SJSA1 (cell line): ENCODE results near the gene NADSYN1. TPM values are rescaled to one million over a fixed set of nuclear protein-coding genes. Genes with fewer than 3 reads are reported as not detected.

ENCODE experiments used
- DNase-seq, 2 experiments: peaks; one replicate each; pipeline ENCODE4 v3.0.0-alpha.2; 2015 to 2020; ENCODE audit warnings: low spot score in 2 of 2, low read depth in 1 of 2
- H3K27ac ChIP-seq: fragments of 250-450 bp; sonication (Bioruptor Pico); 2 replicates; pipeline ENCODE4 v1.5.1; 2020; ENCODE audit warnings: mild to moderate bottlenecking, moderate library complexity
- H3K27me3 ChIP-seq: fragments of 250-450 bp; sonication (Bioruptor Pico); replicated peaks from 2 replicates; pipeline ENCODE4 v1.5.1; 2020; ENCODE audit warnings: mild to moderate bottlenecking, moderate library complexity
- H3K36me3 ChIP-seq: fragments of 250-450 bp; sonication (Bioruptor Pico); 2 replicates; pipeline ENCODE4 v1.5.1; 2020; ENCODE audit warnings: mild to moderate bottlenecking
- H3K4me1 ChIP-seq: fragments of 250-450 bp; sonication (Bioruptor Pico); replicated peaks from 2 replicates; pipeline ENCODE4 v1.6.1; 2021; ENCODE audit warnings: mild to moderate bottlenecking
- H3K4me3 ChIP-seq: fragments of 250-450 bp; sonication (Bioruptor Pico); 2 replicates; pipeline ENCODE4 v1.5.1; 2020; ENCODE audit warnings: mild to moderate bottlenecking
- H3K9me3 ChIP-seq: fragments of 250-450 bp; sonication (Bioruptor Pico); replicated peaks from 2 replicates; pipeline ENCODE4 v1.5.1; 2020; ENCODE audit warnings: mild to moderate bottlenecking
- total RNA-seq: library from RNA; depleted of rRNA; stranded (reverse); fragments of >200 nt; shearing (Covaris generic); gene quantifications from 2 replicates; pipeline ENCODE4 v1.2.3, GENCODE V29; 2014

NADSYN1 gene
- total RNA-seq, 1 experiment from 2014 or later, result 26.1 TPM

DNA sequence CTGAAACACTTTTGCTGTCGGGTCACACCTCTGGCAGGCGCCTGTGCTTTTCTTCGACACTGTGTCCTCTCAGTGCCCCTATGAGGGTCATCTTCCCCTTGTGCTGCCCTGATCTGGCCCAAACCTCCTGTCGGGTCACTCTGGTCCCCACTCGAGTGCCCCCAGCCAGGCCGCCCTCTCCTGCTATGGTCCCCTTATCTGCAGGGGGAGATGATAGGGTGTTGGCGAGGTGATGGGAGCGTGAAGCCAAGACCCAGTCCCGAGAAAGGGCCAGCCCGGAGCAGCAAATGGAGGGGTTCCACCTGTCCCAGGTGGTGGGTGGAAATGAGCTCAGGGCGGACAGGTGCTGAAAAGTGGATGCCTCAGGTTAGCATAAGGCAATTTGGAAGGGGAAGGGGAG lies 9.7 kb downstream of the NADSYN1 start:
- no peaks in the 10 kb centered on the region for H3K9me3 ChIP-seq
- H3K4me1 ChIP-seq, result no peaks in the 10 kb centered on the region
- DNase-seq, result no peak
- H3K4me3 ChIP-seq, result no peak overlapping the region
- H3K27me3 ChIP-seq, result no peaks in the 10 kb centered on the region
- no peaks in the 10 kb centered on the region for H3K36me3 ChIP-seq
- no peak overlapping the region for H3K27ac ChIP-seq

DNA sequence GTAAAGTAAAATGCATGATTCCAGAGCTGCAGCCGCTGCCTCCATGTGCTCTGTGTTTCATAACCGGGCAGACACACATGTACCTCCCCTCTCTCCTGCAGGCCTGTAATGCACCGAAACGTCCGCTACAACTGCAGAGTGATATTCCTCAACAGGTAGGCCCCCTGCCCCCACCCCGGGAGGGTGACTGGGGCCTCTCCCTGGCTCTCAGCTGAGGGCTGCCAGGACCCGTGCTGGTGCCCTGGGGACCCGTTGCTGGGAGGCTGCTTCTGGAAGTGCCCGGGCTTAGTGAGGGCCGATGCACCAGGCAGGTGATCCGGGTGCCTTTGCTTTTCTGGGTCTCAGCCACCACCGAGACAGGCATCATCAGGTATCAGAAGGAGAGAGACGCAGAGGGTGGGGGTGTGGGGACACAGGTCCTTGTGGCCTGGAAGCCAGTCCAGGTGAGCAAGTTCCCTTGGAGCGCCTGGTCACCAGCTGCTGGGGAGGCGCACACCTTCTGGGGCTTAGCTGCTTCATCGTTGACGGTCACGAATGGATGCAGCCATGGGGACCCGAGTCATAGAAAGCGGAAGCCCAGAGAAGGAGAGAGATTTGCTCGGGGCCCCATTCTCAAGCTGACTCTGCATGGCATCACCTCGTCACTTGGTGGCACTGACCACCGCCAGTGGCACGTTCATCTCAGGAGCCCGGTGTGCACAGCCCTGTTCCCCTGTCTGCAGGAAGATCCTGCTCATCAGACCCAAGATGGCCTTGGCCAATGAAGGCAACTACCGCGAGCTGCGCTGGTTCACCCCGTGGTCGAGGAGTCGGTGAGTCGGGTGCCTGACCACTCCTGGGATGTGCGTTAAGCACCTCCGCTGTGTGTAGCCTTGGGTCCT lies 10.6 kb downstream of the NADSYN1 start:
- DNase-seq, result no peak
- H3K9me3 ChIP-seq, result no peaks in the 10 kb centered on the region
- H3K36me3 ChIP-seq, result no peaks in the 10 kb centered on the region
- H3K4me1 ChIP-seq, result no peaks in the 10 kb centered on the region
- no peak overlapping the region for H3K27ac ChIP-seq
- no peaks in the 10 kb centered on the region for H3K27me3 ChIP-seq
- H3K4me3 ChIP-seq, result no peak overlapping the region

DNA sequence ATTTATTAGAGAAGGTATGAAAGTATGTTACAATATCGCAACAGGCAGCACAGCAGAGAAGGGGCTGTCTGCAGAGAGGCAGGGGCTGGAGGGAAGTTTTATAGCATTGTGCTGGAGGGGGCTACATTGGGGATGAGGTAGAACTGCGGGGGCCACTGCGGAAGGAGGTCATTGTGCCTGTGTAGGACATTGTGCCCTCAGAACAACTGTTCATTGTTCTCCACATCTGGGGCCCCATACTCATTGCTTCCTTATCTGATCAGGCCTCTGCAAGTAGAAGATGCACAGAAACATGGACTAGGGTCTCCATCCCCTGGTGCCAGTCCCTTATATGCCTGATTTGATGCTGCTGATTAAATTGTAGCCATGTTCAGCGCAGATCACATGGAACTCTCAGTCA lies 12.1 kb downstream of the NADSYN1 start:
- Histone ChIP-seq H3K27me3 (no peaks in the 10 kb centered on the region), H3K27ac (no peak overlapping the region)

DNA sequence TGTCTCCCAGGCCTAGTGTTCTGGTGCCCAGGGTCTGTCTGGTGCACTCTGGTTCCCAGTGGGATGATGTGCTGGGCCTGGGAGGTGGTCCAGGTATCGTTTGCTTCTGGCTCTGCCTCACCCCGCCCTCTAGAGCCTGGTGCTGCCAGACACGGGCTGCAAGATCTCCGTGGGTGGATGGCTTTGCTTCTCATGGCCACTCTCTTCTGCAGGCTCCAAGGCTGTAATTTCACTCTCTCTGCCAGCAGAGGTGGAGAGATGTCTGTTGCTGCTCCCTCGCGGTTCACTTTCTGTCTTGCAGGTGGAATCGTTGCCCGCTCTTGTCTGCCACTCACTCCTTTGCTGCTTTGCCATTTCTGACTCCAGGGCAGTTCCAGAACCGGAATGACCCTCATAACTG lies 13.4 kb downstream of the NADSYN1 start:
- Histone ChIP-seq H3K4me3 (no peak overlapping the region), H3K36me3 (no peaks in the 10 kb centered on the region), H3K27me3 (no peaks in the 10 kb centered on the region), H3K4me1 (no peaks in the 10 kb centered on the region), H3K9me3 (no peaks in the 10 kb centered on the region), H3K27ac (no peak overlapping the region)
- no peak for DNase-seq

More for the DNA sequence above, 12.1 kb downstream of the NADSYN1 start:
- Histone ChIP-seq H3K36me3 (no peaks in the 10 kb centered on the region), H3K4me1 (no peaks in the 10 kb centered on the region), H3K9me3 (no peaks in the 10 kb centered on the region), H3K4me3 (no peak overlapping the region)
- DNase-seq, result no peak

DNA sequence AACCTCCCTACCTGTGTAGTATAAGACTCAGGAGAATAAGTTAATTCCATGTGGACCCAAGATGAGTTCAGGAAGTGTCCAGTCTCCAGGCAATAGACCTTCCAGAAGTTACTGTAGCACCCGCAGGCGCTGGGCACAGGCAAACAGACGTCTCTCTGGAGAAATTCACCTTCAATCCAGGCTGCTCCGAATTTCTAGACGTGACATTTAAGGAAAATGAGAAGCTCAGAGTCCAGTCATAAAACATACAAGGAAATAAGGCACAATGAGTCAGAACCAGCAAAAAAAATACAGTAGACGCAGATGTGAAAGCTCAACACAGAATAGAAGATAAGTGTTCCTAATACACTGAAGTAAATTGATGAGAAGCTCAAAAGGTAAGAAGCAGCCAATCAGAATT lies 14.2 kb downstream of the NADSYN1 start:
- Histone ChIP-seq H3K27me3 (no peaks in the 10 kb centered on the region), H3K4me1 (no peaks in the 10 kb centered on the region), H3K9me3 (no peaks in the 10 kb centered on the region), H3K27ac (no peak overlapping the region), H3K36me3 (no peaks in the 10 kb centered on the region), H3K4me3 (no peak overlapping the region)
- DNase-seq, result no peak

DNA sequence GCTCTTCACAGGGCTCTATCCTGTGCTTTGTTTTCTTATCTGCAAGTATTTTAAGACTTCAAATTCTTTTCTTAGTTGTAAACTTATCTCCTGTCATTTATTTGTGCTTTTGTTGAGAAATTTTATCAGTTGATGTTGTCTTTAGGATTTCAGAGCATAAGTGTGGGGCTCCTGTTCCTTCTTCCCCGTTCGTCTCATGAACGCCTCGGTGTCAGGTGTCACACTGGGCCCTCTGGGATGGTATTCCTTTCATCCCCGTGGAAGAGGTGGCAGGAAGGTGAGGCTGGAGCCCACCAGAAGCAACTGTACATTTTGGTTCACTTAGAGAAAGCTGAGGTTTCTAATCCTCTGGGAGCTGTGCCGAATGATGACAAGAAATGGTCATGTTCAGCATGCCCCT lies 17.9 kb downstream of the NADSYN1 start:
- H3K36me3 ChIP-seq, result no peaks in the 10 kb centered on the region; the same call in 1 of the 2 replicates
- no peaks in the 10 kb centered on the region for H3K27me3 ChIP-seq
- H3K9me3 ChIP-seq, result no peaks in the 10 kb centered on the region
- H3K4me1 ChIP-seq, result no peaks in the 10 kb centered on the region
- no peak for DNase-seq
- no peak overlapping the region for H3K27ac ChIP-seq
- H3K4me3 ChIP-seq, result no peak overlapping the region

DNA sequence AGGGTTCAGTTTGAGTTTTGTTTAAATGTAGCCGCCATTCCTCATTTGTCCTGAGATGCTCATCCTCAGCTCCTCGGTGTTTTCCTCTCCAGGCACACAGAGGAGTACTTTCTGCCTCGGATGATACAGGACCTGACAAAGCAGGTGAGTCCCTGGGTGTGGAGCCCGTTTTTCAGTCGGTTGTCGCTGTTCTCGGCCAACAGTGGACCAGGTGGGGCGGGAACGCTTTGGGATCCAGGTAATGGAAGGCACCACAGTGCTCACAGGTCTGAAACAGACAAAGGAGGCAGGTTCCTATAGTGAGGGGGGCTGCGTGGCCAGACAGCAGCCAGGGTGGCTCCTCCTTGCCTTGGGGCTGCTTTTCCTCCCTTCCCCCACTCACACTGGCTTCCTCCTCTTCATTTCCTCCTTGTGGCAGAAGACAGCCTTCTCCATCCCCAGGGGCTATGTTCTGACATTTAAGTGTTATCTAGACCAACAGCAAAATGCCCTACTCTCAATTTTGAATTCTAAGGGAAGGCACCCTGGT lies 19.4 kb downstream of the NADSYN1 start:
- Histone ChIP-seq H3K4me1 (no peaks in the 10 kb centered on the region), H3K27me3 (no peaks in the 10 kb centered on the region), H3K9me3 (no peaks in the 10 kb centered on the region), H3K36me3 (no peaks in the 10 kb centered on the region; the same call in 1 of the 2 replicates), H3K4me3 (no peak overlapping the region), H3K27ac (no peak overlapping the region)
- no peak for DNase-seq

DNA sequence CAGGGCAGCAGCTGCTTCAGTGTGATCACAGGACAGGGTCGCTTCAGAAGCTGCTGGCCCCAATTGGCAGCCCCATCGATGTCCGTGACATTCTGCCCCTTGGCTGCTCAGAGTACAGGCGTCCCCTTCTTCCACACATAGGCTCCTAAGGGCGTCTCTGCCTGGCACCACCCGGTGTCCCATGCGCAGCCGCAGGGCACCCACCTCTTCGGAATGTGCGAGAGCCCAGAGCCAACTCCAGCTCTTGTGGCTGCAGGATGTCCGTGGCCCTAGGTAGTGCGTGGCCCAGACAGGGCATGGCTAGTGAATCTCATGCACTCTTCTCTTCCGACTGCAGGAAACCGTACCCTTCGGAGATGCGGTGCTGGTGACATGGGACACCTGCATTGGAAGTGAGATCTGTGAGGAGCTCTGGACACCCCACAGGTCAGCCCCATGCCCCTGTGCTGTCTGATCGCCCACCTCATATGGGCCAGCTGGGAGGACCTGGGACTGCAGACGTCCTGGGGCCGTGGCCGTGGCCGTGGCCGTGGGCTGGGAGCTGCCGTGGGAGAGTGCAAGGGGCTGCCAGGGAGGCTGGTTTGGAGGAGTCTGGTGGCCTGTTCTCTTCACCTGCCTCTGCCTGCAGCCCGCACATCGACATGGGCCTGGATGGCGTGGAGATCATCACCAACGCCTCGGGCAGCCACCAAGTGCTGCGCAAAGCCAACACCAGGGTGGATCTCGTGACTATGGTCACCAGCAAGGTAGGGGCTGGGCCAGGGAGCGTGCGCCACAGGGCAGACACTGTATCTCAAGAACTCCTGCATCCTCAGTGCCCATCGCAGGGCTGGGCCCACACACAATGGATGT lies 20.2 kb downstream of the NADSYN1 start:
- Histone ChIP-seq H3K4me1 (no peaks in the 10 kb centered on the region), H3K27ac (no peak overlapping the region), H3K4me3 (no peak overlapping the region), H3K9me3 (no peaks in the 10 kb centered on the region), H3K27me3 (no peaks in the 10 kb centered on the region), H3K36me3 (no peaks in the 10 kb centered on the region; the same call in 1 of the 2 replicates)
- DNase-seq, result no peak

DNA sequence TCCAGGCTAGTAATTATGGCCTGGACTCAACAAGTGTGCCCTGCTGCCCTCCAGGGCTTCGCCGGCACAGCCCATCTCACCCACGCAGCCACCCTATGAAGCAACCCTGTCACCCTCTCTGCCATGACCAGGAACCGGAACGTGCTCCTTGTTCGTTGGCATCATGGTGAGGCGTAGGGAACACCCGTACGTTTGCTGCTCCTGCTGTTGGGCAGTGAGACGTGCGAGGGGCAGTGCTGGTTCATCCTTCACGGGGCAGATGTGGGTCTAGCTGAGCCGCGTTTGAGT lies 20.7 kb downstream of the NADSYN1 start:
- no peaks in the 10 kb centered on the region for H3K27me3 ChIP-seq
- no peaks in the 10 kb centered on the region; the same call in 1 of the 2 replicates for H3K36me3 ChIP-seq
- no peaks in the 10 kb centered on the region for H3K9me3 ChIP-seq
- no peak for DNase-seq
- H3K4me1 ChIP-seq, result no peaks in the 10 kb centered on the region
- no peak overlapping the region for H3K27ac ChIP-seq
- H3K4me3 ChIP-seq, result no peak overlapping the region

DNA sequence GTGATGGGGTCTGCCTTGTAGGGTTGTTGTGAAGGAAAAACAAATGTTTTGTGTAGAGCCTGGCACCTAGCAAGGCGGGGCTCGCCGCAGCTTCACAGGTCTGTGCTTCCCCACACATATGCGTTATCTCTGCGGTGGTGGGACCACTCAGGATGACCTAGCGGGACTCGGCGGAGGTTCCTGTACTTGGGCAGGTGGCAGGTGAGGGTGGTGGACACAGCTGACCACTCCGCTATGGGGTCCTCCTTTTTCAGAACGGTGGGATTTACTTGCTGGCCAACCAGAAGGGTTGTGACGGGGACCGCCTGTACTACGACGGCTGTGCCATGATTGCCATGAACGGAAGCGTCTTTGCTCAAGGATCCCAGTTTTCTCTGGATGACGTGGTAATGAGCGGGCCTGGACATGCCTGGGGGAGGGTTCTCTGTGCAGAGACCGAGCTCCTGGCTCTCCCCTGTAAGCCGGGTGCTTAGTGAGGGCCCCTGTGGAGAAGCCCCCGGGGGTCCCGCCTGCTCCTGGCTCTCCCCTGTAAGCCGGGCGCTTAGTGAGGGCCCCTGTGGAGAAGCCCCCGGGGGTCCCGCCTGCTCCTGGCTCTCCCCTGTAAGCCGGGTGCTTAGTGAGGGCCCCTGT lies 21.3 kb downstream of the NADSYN1 start:
- no peaks in the 10 kb centered on the region; the same call in 1 of the 2 replicates for H3K36me3 ChIP-seq

DNA sequence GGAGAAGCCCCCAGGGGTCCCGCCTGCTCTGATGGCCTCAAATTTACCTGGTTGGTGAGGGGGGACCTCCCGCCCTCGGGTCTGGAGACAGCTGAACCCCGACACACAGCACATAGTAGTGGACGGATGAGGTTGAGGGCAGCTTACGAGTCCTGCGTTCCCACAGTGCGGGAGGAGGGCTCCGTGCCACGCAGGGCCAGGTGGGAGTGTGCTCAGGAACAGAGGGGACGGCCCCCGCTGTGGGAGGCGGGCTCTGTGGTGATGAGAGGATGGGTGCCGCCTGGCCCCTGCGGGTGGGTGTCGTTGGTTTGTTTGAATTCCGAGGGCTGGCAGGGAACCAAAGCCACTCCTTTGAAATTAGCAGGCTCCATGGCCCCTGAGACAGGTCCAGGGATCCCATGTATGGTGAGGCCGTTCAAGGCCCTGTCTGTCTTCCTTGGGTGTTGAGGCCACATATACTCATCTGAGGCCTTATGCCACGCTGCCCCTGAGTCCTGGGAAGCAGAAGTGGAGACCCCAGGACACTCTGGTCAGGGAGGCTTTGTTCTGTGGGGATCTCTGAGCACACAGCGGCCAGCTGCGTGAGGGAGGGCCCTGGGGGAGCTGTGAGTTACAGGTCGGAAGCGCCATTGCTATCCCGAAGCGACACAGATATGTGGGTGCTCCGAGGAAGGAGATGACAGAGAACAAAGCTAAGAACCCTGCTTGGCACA lies 21.9 kb downstream of the NADSYN1 start:
- Histone ChIP-seq H3K36me3 (no peaks in the 10 kb centered on the region; the same call in 1 of the 2 replicates), H3K27me3 (no peaks in the 10 kb centered on the region), H3K4me1 (no peaks in the 10 kb centered on the region), H3K27ac (no peak overlapping the region), H3K9me3 (no peaks in the 10 kb centered on the region), H3K4me3 (no peak overlapping the region)
- DNase-seq, result no peak

More for the DNA sequence above, 21.3 kb downstream of the NADSYN1 start:
- DNase-seq, result no peak
- Histone ChIP-seq H3K4me3 (no peak overlapping the region), H3K4me1 (no peaks in the 10 kb centered on the region), H3K9me3 (no peaks in the 10 kb centered on the region), H3K27ac (no peak overlapping the region), H3K27me3 (no peaks in the 10 kb centered on the region)

DNA sequence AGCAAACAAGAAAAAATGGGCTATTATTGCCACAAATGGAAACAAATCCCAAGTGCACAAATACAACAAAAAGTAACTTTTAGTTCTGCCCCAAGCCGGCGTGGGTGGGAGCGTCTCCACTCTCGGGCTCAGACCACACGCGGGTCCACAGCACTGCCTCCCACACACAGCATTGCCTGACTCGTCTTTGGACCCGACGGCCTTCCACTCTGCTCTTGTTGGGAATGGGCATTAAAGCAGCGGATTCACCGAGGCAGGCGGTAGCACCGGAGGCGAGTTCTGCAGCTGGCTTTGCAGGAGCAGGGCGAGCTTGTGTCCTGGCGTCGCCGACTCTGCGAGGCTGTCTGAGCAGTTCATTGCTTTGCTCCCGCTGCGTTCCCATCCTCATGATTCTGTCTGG lies 23.0 kb downstream of the NADSYN1 start:
- no peak overlapping the region for H3K4me3 ChIP-seq
- H3K36me3 ChIP-seq, result no peaks in the 10 kb centered on the region; the same call in 1 of the 2 replicates
- no peaks in the 10 kb centered on the region for H3K27me3 ChIP-seq
- DNase-seq, result no peak
- no peaks in the 10 kb centered on the region for H3K4me1 ChIP-seq
- H3K27ac ChIP-seq, result no peak overlapping the region
- no peaks in the 10 kb centered on the region for H3K9me3 ChIP-seq

DNA sequence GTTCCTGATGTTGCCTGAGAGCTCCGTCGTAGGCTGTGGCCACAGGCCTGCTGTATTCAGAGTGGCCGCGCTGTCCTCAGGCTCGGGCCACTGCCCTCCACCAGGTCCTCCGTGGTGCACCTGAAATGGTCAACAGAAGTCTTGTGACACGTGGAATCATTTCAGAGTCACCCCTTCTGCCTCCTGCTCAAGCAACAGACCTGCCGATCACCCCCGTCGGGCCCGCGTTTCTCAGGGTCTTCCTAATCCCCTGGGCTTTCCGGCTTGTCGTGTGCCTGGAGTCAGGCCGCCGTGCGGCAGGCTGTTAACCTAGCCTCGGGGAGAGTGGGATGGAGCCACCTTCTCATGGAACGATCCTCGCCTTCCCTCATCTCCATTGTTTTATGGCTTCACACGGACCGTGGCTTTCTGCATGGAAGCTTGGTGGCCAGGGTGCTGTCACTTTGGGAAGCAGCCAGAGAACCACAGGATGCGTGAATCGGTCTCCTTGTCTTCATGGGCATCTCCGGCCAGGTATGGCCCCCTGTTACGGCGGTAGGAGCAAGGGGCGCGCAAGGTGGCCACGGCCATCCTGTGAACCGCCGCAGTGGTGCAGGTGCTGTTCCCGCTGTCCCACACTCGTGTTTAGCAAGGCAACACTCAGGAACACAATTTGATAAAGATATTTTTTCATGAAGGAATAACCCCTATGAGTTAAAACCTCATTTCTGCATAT lies 24.1 kb downstream of the NADSYN1 start:
- no peaks in the 10 kb centered on the region for H3K27me3 ChIP-seq
- H3K4me3 ChIP-seq, result no peak overlapping the region
- no peaks in the 10 kb centered on the region; the same call in 1 of the 2 replicates for H3K36me3 ChIP-seq
- H3K9me3 ChIP-seq, result no peaks in the 10 kb centered on the region
- H3K27ac ChIP-seq, result no peak overlapping the region
- DNase-seq, result no peak
- H3K4me1 ChIP-seq, result no peaks in the 10 kb centered on the region
